Hypothalamus (tissue), 51 donors: ENCODE results near the gene ARHGAP8.
"Not testable (repeated sequence)": the region's sequence is repeated elsewhere in the genome, so short reads cannot be mapped to it uniquely, and the experiment has no call there.

Experiments
- DNase-seq, 51 donors: peaks; one replicate each; lab custom pipeline; 2025; lab: John Stamatoyannopoulos, UW

Gene ARHGAP8

GRCh38 chr22:44797181-44797725 lies 44.9 kb downstream of the ARHGAP8 start:
- peak in 11 of 51 donors; percentile 3 to 21 (median 9) for DNase-seq

- no peak for DNase-seq
Observed at GRCh38 chr22:44799077-44799945, 46.9 kb downstream of the ARHGAP8 start.

- DNase-seq = not testable (repeated sequence)
Observed at GRCh38 chr22:44799946-44800634, 47.7 kb downstream of the ARHGAP8 start.

- DNase-seq = no peak
Observed at GRCh38 chr22:44801476-44801875, 49.1 kb downstream of the ARHGAP8 start.

GRCh38 chr22:44802071-44802700 lies 49.8 kb downstream of the ARHGAP8 start:
- DNase-seq = no peak

GRCh38 chr22:44802956-44803355 lies 50.6 kb downstream of the ARHGAP8 start:
- no peak for DNase-seq

- DNase-seq = no peak
Observed at GRCh38 chr22:44804327-44804726, 52.0 kb downstream of the ARHGAP8 start.

- DNase-seq = no peak
Observed at GRCh38 chr22:44805711-44806110, 53.3 kb downstream of the ARHGAP8 start.

GRCh38 chr22:44807232-44807631 lies 54.9 kb downstream of the ARHGAP8 start:
- DNase-seq = no peak

GRCh38 chr22:44807915-44808690 lies 55.7 kb downstream of the ARHGAP8 start:
- DNase-seq = no peak

GRCh38 chr22:44809456-44809855 lies 57.1 kb downstream of the ARHGAP8 start:
- no peak for DNase-seq

- no peak for DNase-seq
Observed at GRCh38 chr22:44811141-44811540, 58.8 kb downstream of the ARHGAP8 start.

GRCh38 chr22:44813416-44813815 lies 61.0 kb downstream of the ARHGAP8 start:
- no peak for DNase-seq

- no peak for DNase-seq
Observed at GRCh38 chr22:44814266-44815098, 62.1 kb downstream of the ARHGAP8 start.

- no peak for DNase-seq
Observed at GRCh38 chr22:44815099-44816070, 63.0 kb downstream of the ARHGAP8 start.

- DNase-seq = no peak
Observed at GRCh38 chr22:44816141-44816540, 63.8 kb downstream of the ARHGAP8 start.

- no peak for DNase-seq
Observed at GRCh38 chr22:44818727-44819126, 66.4 kb downstream of the ARHGAP8 start.

GRCh38 chr22:44819966-44820631 lies 67.7 kb downstream of the ARHGAP8 start:
- DNase-seq = no peak
